Endothelial cell of umbilical vein (primary cell): ENCODE data around the gene TMEM63B. TPM values are rescaled to one million over a fixed set of nuclear protein-coding genes. Genes with fewer than 3 reads are reported as not detected.

Experiments
- BruUV-seq: library from RNA; stranded (reverse); fragments of 400-500 nt; replicated peaks from 2 replicates; lab custom pipeline; 2021; lab: Mats Ljungman, UMichigan
- CTCF ChIA-PET: fragments of 300-600, 350-600 bp; sonication (Branson Sonifier 250); formaldehyde crosslinking; loops from one replicate; lab custom pipeline; 2021; ENCODE audit warnings: antibody characterized with exemption, inconsistent platforms; lab: Charles Lee
- POLR2A ChIA-PET: fragments of 300-600, 350-600 bp; sonication (Branson Sonifier 250); formaldehyde crosslinking; loops from one replicate; lab custom pipeline; 2021; ENCODE audit warnings: antibody characterized with exemption, inconsistent platforms; lab: Charles Lee
- DNase-seq: peaks from one replicate; pipeline ENCODE4 v3.0.0-alpha.2; 2011; ENCODE audit warnings: low read depth, low spot score
- FAIRE-seq: peaks from 2 replicates; lab custom pipeline; 2011; peaks lifted over from hg19 to GRCh38; lab: Jason Lieb, UNC
- H2AFZ ChIP-seq: 2 replicates; pipeline ENCODE4 v1.6.0; 2012; ENCODE audit warnings: low read depth, low read length, control low read depth, inconsistent platforms
- H3K27ac ChIP-seq: 2 replicates; pipeline ENCODE4 v1.5.1; 2011; ENCODE audit warnings: low read depth, mild to moderate bottlenecking, control low read depth, low read length, moderate library complexity; ENCODE audit not compliant: insufficient read depth
- H3K27me3 ChIP-seq, 2 experiments: 2 replicates each; pipeline versions ENCODE4 v1.6.0 to v1.6.1; 2011; ENCODE audit warnings: low read length in 2 of 2, mixed read lengths in 1 of 2; ENCODE audit not compliant: control insufficient read depth in 2 of 2, insufficient read depth in 2 of 2
- H3K36me3 ChIP-seq, 2 experiments: 2 replicates in 1 of 2; 3 replicates in 1 of 2; pipeline ENCODE4 v1.5.1; 2011; ENCODE audit warnings: low read length in 2 of 2, mild to moderate bottlenecking in 1 of 2, moderate library complexity in 1 of 2; ENCODE audit not compliant: control insufficient read depth in 2 of 2, insufficient read depth in 2 of 2; ENCODE audit errors: extremely low read depth in 1 of 2
- H3K4me1 ChIP-seq: 3 replicates; pipeline ENCODE4 v1.5.1; 2011; ENCODE audit warnings: mild to moderate bottlenecking, low read length; ENCODE audit not compliant: control insufficient read depth, insufficient read depth; ENCODE audit errors: extremely low read depth
- H3K4me2 ChIP-seq: 2 replicates; pipeline ENCODE4 v1.6.1; 2011; ENCODE audit warnings: low read length, control low read depth, mixed read lengths; ENCODE audit not compliant: insufficient read depth
- H3K4me3 ChIP-seq, 3 experiments: fragments of 200-600 bp in 1 of 3; sonication (generic), shearing (Covaris generic) in 1 of 3; replicated peaks in 1 of 3; 2 replicates each; pipeline ENCODE4 v1.5.1; 2011 to 2016; ENCODE audit warnings: control low read depth in 3 of 3, low read length in 3 of 3, mild to moderate bottlenecking in 2 of 3, inconsistent platforms in 1 of 3, low read depth in 1 of 3, moderate library complexity in 1 of 3; ENCODE audit not compliant: insufficient read depth in 1 of 3
- H3K79me2 ChIP-seq: 2 replicates; pipeline ENCODE4 v1.6.0; 2012; ENCODE audit warnings: low read length, inconsistent platforms; ENCODE audit not compliant: control insufficient read depth, insufficient read depth
- H3K9ac ChIP-seq: replicated peaks from 2 replicates; pipeline ENCODE3; 2011; ENCODE audit warnings: low read length, control low read depth; ENCODE audit not compliant: insufficient read depth; ENCODE audit errors: extremely low read depth
- H3K9me1 ChIP-seq: replicated peaks from 3 replicates; pipeline ENCODE4 v1.6.0; 2011; ENCODE audit warnings: mild to moderate bottlenecking, low read length; ENCODE audit not compliant: control insufficient read depth, insufficient read depth; ENCODE audit errors: extremely low read depth
- H3K9me3 ChIP-seq: replicated peaks from 2 replicates; pipeline ENCODE4 v1.5.1; 2012; ENCODE audit warnings: low read length, inconsistent platforms; ENCODE audit not compliant: control insufficient read depth, insufficient read depth
- H4K20me1 ChIP-seq: replicated peaks from 2 replicates; pipeline ENCODE3; 2011; ENCODE audit warnings: mild to moderate bottlenecking, low read length; ENCODE audit not compliant: control insufficient read depth, insufficient read depth; ENCODE audit errors: extremely low read depth
- EZH2 ChIP-seq: IDR thresholded peaks from 2 replicates; pipeline ENCODE4 v1.6.1; 2012; ENCODE audit warnings: borderline replicate concordance, low read depth, mild to moderate bottlenecking, moderate library complexity, low read length, inconsistent platforms; ENCODE audit not compliant: severe bottlenecking
- FOS ChIP-seq: IDR thresholded peaks from 2 replicates; pipeline ENCODE4 v1.6.1; 2011; ENCODE audit warnings: mild to moderate bottlenecking, low read length, moderate library complexity, borderline replicate concordance; ENCODE audit not compliant: insufficient read depth
- GATA2 ChIP-seq: IDR thresholded peaks from 2 replicates; pipeline ENCODE4 v1.7.0; 2011; ENCODE audit warnings: low read depth, mild to moderate bottlenecking, moderate library complexity, mixed read lengths, low read length; ENCODE audit not compliant: insufficient read length, insufficient read depth
- JUN ChIP-seq: IDR thresholded peaks from 2 replicates; pipeline ENCODE4 v1.6.1; 2011; ENCODE audit warnings: borderline replicate concordance, low read depth; ENCODE audit not compliant: insufficient read length, insufficient read depth
- MYC ChIP-seq: IDR thresholded peaks from one replicate; pipeline ENCODE4 v1.6.1; 2011; ENCODE audit warnings: mild to moderate bottlenecking, low read depth, low read length
- POLR2A ChIP-seq: IDR thresholded peaks from 2 replicates; pipeline ENCODE4 v1.6.1; 2012; ENCODE audit warnings: low read depth, mild to moderate bottlenecking, control low read depth, low read length
- POLR2AphosphoS5 ChIP-seq: IDR thresholded peaks from 2 replicates; pipeline ENCODE4 v1.6.1; 2012; ENCODE audit warnings: low read depth, mild to moderate bottlenecking, control low read depth, low read length, moderate library complexity; ENCODE audit not compliant: insufficient read depth
- dilution Hi-C: fragments of 300-500 bp; cut with MboI; formaldehyde crosslinking; loops from one replicate; pipeline ENCODE4 v1.15.0; 2019; ENCODE audit warnings: low sequenced_read_pairs; ENCODE audit not compliant: extremely low pct_ligation_motif_present
- intact Hi-C: fragments of 100-400 bp; cut with micrococcal nuclease; formaldehyde crosslinking; loops from one replicate; pipeline ENCODE4 v1.10.0; 2022
- polyA plus RNA-seq, 4 experiments: library from polyadenylated mRNA; depleted of rRNA in 3 of 4; stranded (reverse) in 3 of 4; unstranded in 1 of 4; fragments of >200 nt; gene quantifications; 2 replicates each; pipeline versions ENCODE4 v1.2.1 to v1.2.3, GENCODE V29; 2011 to 2012; ENCODE audit warnings: missing spikeins in 1 of 4
- total RNA-seq: library from RNA; stranded (reverse); gene quantifications from 2 replicates; pipeline ENCODE4 v1.2.3, GENCODE V29; 2021
- TF ChIP-seq, protein P1 (sequence below), 2 donors: IDR thresholded peaks; 1 replicate in 1 of 2; 2 replicates in 1 of 2; pipeline ENCODE4 v1.5.1; 2011; ENCODE audit warnings: low read length in 2 of 2, mild to moderate bottlenecking in 2 of 2, moderate library complexity in 2 of 2, control low read depth in 1 of 2, inconsistent platforms in 1 of 2, low read depth in 1 of 2; ENCODE audit not compliant: insufficient read depth in 1 of 2; ENCODE audit errors: extremely low read depth in 1 of 2
- TF ChIP-seq, protein P2 (sequence below): IDR thresholded peaks from 2 replicates; pipeline ENCODE4 v1.6.1; 2011; ENCODE audit not compliant: insufficient read depth, insufficient read length

TMEM63B gene
- total and polyA plus RNA-seq, 2 donors (not counting 3 experiments of a cell fraction or from before 2014, with no cell fraction given): 49.7 to 56.1 TPM

DNA sequence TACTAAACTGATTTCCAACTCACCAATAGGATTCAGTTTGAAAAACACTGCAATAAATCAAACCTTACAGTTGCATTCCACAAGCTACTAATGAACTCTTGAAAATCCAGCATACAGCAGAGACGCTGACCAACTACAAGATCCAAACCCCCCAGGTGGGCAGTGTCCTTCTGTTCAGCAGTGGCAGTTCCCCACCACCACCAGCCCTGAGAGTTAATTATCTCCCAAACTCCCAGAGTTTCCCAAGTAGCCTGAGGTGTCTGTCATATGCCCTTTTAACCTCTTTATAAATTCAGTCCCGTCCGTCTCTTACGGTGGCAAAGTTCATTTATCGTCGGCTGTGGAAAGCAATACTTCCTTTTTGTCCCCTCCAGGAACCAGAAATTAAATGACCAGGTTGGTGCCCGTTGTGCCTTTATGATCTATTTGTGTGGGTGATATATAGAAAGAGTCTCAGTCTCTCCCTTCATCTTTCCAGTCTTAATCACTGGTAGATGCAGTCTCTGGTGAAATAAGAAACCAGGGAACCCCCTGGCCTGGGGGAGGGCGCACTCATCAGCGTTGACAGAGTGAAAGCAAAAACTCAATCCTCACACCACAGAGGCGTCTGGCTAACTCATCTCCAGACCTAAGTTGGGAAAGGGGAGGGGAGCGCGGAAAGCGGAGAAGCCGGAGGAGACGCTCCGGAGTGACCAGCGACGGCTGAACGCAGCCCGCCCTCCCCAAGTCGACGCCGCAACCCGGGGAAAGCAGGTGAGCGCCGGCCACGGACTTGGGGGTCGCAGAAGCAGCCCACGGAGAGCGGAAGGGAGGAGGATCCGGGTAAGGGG, 819 bp upstream of the TMEM63B start:
- ChIA-PET CTCF (interaction anchor here (1.0 to 1.2 kb wide), 4 partner anchors 24 to 48 kb away, joined by 3 to 5 read pairs (median 4); no protein-coding TSS in a partner anchor), POLR2A (interaction anchor here (1.0 kb wide), 2 partner anchors 10 to 120 kb away, joined by 3 to 6 read pairs; partner anchors contain the start of gene HSP90AB1)
- dilution Hi-C loops: no loop called here
- TSS peak; percentile 38 for BruUV-seq
- DNase-seq (peak; percentile 66), FAIRE-seq (peak; percentile 59)
- peaks cover 57% of the 10 kb centered on the region for H3K79me2 ChIP-seq
- H2AFZ ChIP-seq: peak overlapping the region; percentile 81
- H4K20me1 ChIP-seq: no peaks in the 10 kb centered on the region
- H3K9ac ChIP-seq: peak overlapping the region; percentile 85
- H3K27me3 ChIP-seq: no peaks in the 10 kb centered on the region
- no peaks in the 10 kb centered on the region for H3K9me1 ChIP-seq
- no peaks in the 10 kb centered on the region for H3K36me3 ChIP-seq
- intact Hi-C loops: loop anchor here (1.0 kb wide), 2 partner anchors 10 to 22 kb away; no protein-coding TSS in a partner anchor
- H3K4me1 ChIP-seq: peaks cover 50% of the 10 kb centered on the region
- no peak for TF ChIP-seq POLR2AphosphoS5
- TF ChIP-seq JUN: no peak
- H3K27ac ChIP-seq: peak overlapping the region; percentile 74
- peak overlapping the region; percentile 89 for H3K4me2 ChIP-seq
- peak overlapping the region; percentile 88 to 89 (median 89) for H3K4me3 ChIP-seq
- H3K9me3 ChIP-seq: no peaks in the 10 kb centered on the region

DNA sequence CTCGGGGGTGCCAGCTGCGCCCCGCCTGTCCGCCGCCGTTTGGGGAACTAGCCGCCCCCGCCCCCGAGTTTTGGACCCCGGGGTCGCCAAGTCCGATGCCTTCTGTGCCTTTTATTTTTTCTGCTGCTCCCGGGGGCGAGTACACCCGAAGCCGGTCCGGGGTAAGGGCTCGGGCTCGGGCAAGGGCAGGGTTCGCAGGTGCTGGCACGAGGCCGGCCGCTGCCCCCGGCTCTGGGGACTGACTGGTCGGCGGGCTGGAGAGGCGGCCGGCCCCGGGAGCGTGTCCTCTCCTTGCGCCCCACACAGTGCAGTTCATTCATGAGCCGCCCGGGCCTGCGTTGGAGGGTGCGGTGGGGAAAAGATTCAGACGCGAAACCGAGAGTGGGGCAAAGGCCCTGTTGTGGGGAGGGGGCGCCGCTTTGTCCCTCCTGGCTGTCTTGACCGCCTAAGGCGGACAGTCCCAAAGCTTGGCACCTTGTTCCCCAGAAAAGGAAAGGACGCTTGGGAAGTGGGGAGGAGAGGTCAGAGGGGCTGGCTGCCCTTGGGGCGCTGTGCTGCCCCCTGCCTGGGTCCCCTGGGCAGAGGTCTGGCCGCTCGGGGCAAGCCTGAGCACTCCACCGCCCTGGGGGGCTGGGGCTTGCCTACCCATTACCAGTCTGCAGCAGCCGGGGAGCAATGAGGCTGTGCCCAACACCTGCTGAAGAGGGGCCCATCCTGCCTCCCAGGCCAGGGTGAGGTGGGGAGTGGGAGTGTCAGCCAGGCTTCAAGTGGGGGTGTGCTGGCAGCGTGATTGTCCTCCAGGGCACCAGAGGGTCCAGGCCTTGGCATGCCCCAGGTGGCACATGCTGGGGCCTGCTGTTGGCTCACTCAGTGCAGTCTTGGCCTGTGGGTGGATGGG, 915 bp downstream of the TMEM63B start:
- peak overlapping the region; percentile 72 for H2AFZ ChIP-seq
- H3K27ac ChIP-seq: no peak overlapping the region
- DNase-seq: peak; percentile 17
- peaks cover 44% of the 10 kb centered on the region for H3K79me2 ChIP-seq
- H4K20me1 ChIP-seq: no peaks in the 10 kb centered on the region
- H3K9me3 ChIP-seq: no peaks in the 10 kb centered on the region
- no peaks in the 10 kb centered on the region for H3K36me3 ChIP-seq
- peak overlapping the region; percentile 52 for H3K9ac ChIP-seq
- H3K9me1 ChIP-seq: no peaks in the 10 kb centered on the region
- CTCF ChIA-PET: interaction anchor here (0.6 to 6.2 kb wide), 8 partner anchors 12 to 210 kb away, joined by 3 to 62 read pairs (median 4); no protein-coding TSS in a partner anchor
- TF ChIP-seq FOS (no peak), GATA2 (no peak), EZH2 (no peak), JUN (no peak), MYC (no peak), POLR2A (no peak), POLR2AphosphoS5 (no peak)
- TF ChIP-seq, protein P1, sequence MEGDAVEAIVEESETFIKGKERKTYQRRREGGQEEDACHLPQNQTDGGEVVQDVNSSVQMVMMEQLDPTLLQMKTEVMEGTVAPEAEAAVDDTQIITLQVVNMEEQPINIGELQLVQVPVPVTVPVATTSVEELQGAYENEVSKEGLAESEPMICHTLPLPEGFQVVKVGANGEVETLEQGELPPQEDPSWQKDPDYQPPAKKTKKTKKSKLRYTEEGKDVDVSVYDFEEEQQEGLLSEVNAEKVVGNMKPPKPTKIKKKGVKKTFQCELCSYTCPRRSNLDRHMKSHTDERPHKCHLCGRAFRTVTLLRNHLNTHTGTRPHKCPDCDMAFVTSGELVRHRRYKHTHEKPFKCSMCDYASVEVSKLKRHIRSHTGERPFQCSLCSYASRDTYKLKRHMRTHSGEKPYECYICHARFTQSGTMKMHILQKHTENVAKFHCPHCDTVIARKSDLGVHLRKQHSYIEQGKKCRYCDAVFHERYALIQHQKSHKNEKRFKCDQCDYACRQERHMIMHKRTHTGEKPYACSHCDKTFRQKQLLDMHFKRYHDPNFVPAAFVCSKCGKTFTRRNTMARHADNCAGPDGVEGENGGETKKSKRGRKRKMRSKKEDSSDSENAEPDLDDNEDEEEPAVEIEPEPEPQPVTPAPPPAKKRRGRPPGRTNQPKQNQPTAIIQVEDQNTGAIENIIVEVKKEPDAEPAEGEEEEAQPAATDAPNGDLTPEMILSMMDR (IDR thresholded peaks at IDR 0.05; ENCODE audit: extremely low read depth in 1 of 2, insufficient read depth in 1 of 2, low read depth in 1 of 2, low read length in 2 of 2): no peak
- TF ChIP-seq, protein P2, sequence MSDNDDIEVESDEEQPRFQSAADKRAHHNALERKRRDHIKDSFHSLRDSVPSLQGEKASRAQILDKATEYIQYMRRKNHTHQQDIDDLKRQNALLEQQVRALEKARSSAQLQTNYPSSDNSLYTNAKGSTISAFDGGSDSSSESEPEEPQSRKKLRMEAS: no peak
- intact Hi-C loops: loop anchor here (1.0 kb wide), 2 partner anchors 23 to 28 kb away; no protein-coding TSS in a partner anchor
- BruUV-seq: no TSS peak
- POLR2A ChIA-PET: interaction anchor here (0.6 to 1.0 kb wide), 6 partner anchors 12 to 128 kb away, joined by 3 to 6 read pairs (median 4); partner anchors contain the start of gene HSP90AB1
- H3K4me1 ChIP-seq: peaks cover 37% of the 10 kb centered on the region
- FAIRE-seq: no peak
- peak overlapping the region; percentile 61 to 90 (median 88) for H3K4me3 ChIP-seq
- H3K4me2 ChIP-seq: peak overlapping the region; percentile 76
- dilution Hi-C loops: no loop called here
- H3K27me3 ChIP-seq: no peaks in the 10 kb centered on the region
